ENCODE data around the gene PROX2.

PROX2 gene

GRCh38 chr14:74853581-74853980, 22.4 kb downstream of the PROX2 start:
- intact Hi-C loops (cut with DNase I): no loop called here
- DNase-seq: no peak

GRCh38 chr14:74852922-74853530, 22.9 kb downstream of the PROX2 start:
- intact Hi-C loops (cut with DNase I): no loop called here
- DNase-seq: no peak

- no peak for DNase-seq
- intact Hi-C loops (cut with DNase I): no loop called here
These were observed 27.2 kb downstream of the PROX2 start for GRCh38 chr14:74848768-74849167.

DNA sequence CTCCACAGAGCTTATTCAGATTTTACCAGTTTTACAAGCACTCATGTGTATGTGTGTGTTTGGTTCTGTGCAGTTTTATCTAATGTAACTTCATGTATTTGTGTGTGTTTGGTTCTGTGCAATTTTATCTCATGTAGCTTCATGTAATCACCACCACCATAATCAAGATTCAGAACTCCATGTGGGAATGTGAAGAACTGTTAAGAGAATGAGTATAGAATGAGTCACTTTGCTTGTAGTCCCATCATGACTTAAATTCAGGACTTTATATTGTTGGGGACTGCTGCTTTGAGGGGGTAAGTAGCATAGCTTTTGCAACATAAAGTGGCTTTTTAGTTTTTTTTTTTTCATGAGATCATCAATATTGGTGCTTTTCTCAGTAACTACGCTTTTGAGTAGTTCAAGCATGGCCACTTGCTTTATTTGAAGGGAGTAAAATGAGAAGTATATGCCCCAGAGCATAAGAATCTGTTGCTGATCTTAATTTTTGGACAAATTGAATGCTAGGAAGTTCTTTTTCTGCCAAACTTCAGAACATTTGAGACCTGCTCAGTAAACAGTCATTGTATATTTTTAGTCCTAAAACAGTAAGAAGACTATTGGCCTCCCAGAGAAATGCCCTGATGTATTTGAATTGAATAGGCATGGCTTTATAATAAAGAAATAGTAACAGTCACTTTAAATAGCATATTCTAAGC, 28.8 kb downstream of the PROX2 start:
- no peak for DNase-seq
- intact Hi-C loops (cut with DNase I): no loop called here

DNA sequence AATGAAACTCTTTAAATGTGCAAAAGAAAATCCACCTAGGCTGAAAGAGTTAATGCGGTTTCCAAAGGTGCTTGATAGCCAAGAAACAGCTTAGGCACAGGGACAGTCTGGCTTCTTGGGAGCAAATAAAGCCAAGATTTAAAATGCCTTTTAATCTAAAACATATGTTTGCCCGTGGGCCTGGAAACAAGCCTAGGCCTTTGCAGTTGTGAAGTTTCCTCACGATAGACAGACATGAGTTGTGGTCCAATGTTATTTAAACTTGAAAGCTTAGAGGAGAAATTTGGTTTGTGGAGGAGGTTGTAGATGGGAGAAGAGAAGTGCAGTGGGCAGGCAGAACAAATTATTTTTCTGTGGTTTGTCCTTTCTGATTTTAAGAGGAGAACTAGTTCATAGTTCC, 29.8 kb downstream of the PROX2 start:
- no peak for DNase-seq
- intact Hi-C loops (cut with DNase I): no loop called here

GRCh38 chr14:74843653-74844052, 32.3 kb downstream of the PROX2 start:
- intact Hi-C loops (cut with DNase I): no loop called here
- DNase-seq: no peak

DNA sequence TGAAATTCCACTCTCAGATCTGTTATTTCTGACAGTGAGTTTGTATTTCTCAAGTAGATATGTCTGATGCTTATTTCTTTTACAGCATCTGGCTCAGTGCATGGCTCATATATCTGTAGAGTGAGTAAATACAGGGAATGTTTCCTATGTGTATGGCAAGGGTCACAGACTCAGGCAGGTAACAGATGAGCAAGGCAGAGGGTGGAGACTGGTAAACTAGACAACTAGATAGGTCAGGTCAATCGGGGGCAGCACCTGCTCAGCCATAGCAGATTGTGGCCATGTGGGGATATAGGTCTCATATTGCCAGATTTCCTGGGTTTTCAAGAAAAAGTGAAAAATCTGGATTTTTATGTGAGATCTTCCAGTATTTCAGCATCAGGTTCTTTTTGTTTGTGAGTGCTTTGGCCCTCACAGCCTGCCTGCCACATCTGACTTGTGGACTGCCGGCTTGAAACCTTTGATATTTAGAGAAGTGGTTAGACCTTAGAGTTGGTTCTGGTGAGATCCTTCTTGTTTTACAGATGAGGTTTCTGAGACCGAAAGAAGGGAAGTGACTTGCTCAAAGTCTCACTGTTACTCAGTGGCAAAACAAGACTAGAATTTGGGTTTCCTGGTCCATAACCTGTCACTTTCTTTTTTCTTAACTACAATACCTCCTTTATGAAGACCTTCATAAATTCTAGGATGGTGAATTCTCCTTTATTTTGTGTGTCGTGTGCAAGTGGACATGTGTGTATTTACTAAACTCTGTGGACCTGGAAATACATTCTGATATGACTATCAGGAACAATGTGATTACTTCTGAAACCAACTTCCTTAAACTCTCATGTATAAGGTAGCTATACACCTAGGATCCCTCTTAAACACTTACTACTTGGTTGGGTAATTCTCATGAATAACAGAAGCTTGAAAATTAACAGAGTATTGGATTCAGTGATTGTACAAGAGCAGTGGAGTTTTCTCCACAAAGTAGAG, 34.4 kb downstream of the PROX2 start:
- DNase-seq: no peak
- intact Hi-C loops (cut with DNase I): no loop called here

GRCh38 chr14:74840603-74841030, 35.3 kb downstream of the PROX2 start:
- intact Hi-C loops (cut with DNase I): no loop called here
- DNase-seq: no peak

DNA sequence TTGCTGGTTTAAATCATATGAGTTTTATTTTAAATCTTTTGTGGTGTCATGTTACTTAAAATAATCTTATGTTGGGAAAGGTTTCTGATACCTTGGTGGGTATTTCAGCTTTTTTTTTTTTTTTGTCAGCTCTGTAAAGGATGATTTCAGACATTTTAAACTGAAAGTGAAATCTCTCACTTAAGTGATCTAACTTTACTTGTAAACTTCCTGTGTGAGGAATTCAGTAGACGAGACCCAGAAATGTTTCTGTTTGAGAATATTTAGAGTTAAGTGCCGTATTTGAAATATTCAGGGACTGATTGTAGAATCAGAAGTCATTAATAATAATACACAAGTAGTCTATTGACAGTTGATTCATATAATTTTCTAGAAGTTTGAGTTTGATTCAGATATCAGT, 37.8 kb downstream of the PROX2 start:
- no peak for DNase-seq
- intact Hi-C loops (cut with DNase I): no loop called here

GRCh38 chr14:74836251-74836960, 39.5 kb downstream of the PROX2 start:
- intact Hi-C loops (cut with DNase I): no loop called here

DNA sequence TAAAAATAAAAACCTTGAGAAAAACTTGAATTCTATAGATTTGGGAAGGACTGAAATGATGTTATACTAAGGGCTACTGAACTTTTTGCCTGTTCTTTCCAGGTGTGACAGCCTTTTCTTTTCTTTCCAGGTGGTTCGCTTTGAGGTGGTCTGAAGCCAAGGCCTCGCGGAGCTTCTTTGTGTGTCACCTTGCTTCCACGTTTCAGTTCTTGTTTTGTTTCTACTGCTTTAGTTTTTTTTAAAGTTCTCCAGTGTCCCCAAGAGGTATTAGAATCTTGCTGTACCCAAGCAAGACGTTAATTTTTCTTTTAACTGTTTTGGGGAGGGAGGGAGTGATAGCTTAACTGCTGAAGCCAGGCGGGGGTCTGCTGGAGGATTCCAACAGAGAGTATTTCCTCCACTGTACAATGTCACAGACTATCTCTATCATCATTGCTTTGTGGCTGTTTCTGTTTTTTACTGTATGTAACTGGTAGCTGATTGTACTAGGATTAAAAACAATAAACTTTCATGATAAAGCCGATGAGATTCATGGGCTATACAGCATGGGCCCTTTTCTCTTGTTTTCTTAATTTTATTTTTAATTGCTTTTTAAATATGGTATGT, 40.2 kb downstream of the PROX2 start:
- DNase-seq: no peak
- intact Hi-C loops (cut with DNase I): no loop called here

More at GRCh38 chr14:74836251-74836960, 39.5 kb downstream of the PROX2 start:
- DNase-seq: no peak

- DNase-seq: no peak
- intact Hi-C loops (cut with DNase I): no loop called here
These were observed 41.1 kb downstream of the PROX2 start for GRCh38 chr14:74834692-74835392.

- DNase-seq: no peak
- intact Hi-C loops (cut with DNase I): no loop called here
These were observed 43.1 kb downstream of the PROX2 start for GRCh38 chr14:74832849-74833248.

GRCh38 chr14:74829251-74829650, 46.7 kb downstream of the PROX2 start:
- no peak for DNase-seq
- intact Hi-C loops (cut with DNase I): no loop called here

DNA sequence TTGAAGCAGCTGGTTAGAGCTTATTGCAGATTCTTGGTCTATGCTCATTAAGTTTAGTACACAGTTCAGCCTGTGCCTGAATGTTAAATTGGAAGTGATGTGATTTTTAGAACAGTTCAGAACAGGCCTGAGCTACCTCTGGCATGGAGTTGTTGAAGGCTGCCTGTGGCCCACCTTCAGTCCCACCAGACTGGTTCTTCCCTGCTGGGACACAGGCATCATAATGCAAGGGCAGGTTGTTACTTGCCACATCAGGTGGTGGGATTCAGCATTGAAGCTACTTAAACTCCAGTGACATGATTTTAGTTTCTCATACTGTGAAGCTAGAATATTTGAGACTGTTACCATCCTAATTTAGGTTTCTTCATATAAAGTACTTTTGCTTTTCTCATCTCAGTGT, 49.4 kb downstream of the PROX2 start:
- intact Hi-C loops (cut with DNase I): no loop called here
- DNase-seq: no peak

Data from posterior cingulate gyrus (tissue), 11 donors.